GM20000 (cell line): ENCODE measurements around the gene PLBD2.

Experiments used
- DNase-seq: peaks from one replicate; pipeline ENCODE4 v3.0.0; 2012; ENCODE audit warnings: low spot score
- TF ChIP-seq, protein P1 (sequence below): IDR thresholded peaks from 2 replicates; pipeline ENCODE4 v1.5.1; 2012; ENCODE audit warnings: mild to moderate bottlenecking, control low read depth; ENCODE audit errors: extremely low read depth, missing control alignments

Gene PLBD2

DNA sequence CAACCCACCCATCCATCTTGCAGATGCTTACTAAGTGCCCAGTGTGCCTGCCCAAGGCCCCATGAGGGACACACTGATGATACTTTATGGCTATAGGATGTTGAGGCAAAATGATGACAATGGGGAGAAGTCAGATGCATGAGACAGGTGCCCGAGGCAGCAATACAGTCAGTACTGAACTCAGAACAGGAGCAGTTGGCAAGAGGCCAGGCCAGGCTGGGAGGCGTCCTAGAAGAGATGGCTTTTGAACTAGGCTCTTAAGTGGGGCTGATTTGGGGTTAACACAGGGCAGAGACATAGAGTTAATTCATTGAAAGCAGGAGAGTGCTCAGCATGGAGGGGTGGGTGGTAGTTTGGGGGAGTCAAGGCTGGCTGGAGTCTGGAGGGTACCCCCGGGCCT, 15.6 kb downstream of the PLBD2 start:
- no peak for DNase-seq
- TF ChIP-seq, protein P1, sequence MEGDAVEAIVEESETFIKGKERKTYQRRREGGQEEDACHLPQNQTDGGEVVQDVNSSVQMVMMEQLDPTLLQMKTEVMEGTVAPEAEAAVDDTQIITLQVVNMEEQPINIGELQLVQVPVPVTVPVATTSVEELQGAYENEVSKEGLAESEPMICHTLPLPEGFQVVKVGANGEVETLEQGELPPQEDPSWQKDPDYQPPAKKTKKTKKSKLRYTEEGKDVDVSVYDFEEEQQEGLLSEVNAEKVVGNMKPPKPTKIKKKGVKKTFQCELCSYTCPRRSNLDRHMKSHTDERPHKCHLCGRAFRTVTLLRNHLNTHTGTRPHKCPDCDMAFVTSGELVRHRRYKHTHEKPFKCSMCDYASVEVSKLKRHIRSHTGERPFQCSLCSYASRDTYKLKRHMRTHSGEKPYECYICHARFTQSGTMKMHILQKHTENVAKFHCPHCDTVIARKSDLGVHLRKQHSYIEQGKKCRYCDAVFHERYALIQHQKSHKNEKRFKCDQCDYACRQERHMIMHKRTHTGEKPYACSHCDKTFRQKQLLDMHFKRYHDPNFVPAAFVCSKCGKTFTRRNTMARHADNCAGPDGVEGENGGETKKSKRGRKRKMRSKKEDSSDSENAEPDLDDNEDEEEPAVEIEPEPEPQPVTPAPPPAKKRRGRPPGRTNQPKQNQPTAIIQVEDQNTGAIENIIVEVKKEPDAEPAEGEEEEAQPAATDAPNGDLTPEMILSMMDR = no peak

- TF ChIP-seq, protein P1 = no peak
Measured at GRCh38 chr12:113374823-113375428, 16.5 kb downstream of the PLBD2 start.

GRCh38 chr12:113378291-113378690, 19.9 kb downstream of the PLBD2 start:
- no peak for DNase-seq
- TF ChIP-seq, protein P1 = no peak

More at GRCh38 chr12:113374823-113375428, 16.5 kb downstream of the PLBD2 start:
- no peak for DNase-seq

DNA sequence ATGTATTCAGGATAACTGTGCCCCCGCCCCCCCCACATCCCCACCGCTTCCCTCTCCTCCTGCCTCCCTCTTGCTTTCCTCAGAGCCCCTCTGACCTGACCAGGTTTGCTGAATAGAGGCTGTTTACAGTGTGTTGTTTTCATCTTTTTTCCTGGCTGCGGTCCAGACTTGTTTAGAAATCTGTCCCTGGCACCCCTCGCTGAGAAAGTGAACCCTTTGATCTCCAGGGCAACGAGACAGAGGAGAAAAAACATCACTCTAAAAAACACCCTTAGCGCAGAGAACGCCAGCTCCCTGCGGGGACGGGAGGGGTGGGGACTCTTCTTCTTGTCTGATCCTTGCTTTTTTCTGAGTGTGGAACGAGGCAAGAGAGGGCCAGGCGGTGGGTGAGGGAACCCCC, 22.8 kb downstream of the PLBD2 start:
- TF ChIP-seq, protein P1 = no peak
- no peak for DNase-seq

- DNase-seq = no peak
- TF ChIP-seq, protein P1 = no peak
Measured at GRCh38 chr12:113382206-113382605, 23.8 kb downstream of the PLBD2 start.

- DNase-seq = no peak
- TF ChIP-seq, protein P1 = no peak
Measured at GRCh38 chr12:113384778-113385177, 26.4 kb downstream of the PLBD2 start.

DNA sequence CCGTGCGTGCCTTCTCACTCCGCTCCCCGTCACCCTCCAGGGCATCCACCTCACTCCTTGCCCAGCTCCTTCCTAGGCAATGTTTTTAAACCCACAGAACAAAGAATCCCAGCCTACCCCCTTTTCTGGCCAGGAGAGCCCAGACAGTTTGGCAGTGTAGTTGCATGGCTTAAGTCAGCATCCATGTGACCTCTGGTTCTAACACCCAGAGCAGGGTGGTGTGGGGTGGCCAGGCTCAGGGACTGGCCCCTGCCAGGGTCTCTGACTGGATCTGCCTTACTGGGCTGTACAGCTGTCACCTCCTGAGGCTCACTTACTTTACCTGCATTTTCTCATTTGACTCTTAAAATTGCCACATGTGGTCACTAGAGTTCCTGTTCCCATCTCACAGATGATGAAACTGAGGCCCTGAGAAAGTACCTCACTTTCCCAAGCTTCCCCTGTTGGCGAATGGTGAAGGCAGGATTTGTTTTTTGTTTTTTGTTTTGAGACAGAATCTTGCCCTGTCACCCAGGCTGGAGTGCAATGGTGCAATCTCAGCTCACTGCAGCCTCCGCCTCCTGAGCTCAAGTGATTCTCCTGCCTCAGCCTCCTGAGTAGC, 27.0 kb downstream of the PLBD2 start:
- TF ChIP-seq, protein P1 = no peak
- no peak for DNase-seq
